ENCODE data around the gene IYD. TPM values are rescaled to one million over a fixed set of nuclear protein-coding genes. Genes with fewer than 3 reads are reported as not detected.
A peak's percentile ranks its signal among the peaks of the same experiment; 100 is the strongest.

Gene IYD
- total and polyA plus RNA-seq, 11 donors: 0.12 TPM; not detected in 10

DNA sequence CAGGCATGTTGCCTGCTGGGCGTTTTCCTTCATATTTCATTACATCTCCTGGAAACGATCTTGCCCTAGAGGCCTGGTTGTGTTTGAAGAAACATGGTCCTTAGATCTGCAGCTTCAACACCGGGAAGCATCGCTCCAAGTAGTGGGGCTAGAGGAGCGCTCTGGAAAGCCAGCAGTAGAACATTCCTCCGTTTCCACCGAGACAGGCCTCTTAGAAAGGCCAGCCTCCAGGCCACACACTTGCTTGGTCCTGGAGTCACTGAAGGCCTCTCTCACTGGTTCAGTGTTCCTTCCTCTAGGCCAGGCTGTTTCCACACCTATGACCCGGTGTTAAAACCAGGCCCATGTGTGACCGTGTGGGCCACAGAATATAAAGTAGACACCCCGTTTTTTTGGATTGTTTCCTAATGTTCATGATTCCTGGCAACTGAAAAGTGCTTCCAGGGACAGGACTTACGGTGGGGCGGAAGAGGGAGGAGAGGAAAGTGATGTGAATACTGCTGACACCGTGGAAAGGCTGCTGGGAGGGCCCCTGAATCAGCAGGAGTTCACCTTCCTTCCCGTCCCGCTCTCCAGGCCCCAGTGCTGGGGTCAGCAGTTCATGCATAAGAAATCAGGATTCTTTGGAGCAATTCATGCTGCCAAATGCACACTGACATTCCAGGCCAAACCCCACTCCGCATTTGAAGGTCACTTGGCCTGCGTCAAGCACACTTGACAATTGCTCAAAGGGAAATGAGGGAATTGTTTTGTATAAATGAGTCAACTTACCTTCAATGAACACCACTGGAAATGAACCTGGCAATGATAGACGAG, 83.8 kb downstream of the IYD start:
- TF ChIP-seq, protein P1, sequence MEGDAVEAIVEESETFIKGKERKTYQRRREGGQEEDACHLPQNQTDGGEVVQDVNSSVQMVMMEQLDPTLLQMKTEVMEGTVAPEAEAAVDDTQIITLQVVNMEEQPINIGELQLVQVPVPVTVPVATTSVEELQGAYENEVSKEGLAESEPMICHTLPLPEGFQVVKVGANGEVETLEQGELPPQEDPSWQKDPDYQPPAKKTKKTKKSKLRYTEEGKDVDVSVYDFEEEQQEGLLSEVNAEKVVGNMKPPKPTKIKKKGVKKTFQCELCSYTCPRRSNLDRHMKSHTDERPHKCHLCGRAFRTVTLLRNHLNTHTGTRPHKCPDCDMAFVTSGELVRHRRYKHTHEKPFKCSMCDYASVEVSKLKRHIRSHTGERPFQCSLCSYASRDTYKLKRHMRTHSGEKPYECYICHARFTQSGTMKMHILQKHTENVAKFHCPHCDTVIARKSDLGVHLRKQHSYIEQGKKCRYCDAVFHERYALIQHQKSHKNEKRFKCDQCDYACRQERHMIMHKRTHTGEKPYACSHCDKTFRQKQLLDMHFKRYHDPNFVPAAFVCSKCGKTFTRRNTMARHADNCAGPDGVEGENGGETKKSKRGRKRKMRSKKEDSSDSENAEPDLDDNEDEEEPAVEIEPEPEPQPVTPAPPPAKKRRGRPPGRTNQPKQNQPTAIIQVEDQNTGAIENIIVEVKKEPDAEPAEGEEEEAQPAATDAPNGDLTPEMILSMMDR (IDR thresholded peaks at IDR 0.05): no peak
- TF ChIP-seq POLR2A (IDR thresholded peaks at IDR 0.05): no peak
- peak; percentile 52 to 79 (median 73) for DNase-seq
- Histone ChIP-seq H3K4me1 (peaks cover 0 to 17% (median 8%) of the 10 kb centered on the region in 12 donors), H3K9me3 (no peaks in the 10 kb centered on the region), H3K27me3 (no peaks in the 10 kb centered on the region), H3K27ac (peak overlapping the region; percentile 5 to 91 (median 76)), H3K4me3 (no peak overlapping the region), H3K36me3 (no peaks in the 10 kb centered on the region)
- ATAC-seq: peak; percentile 88 to 97 (median 91)
- 54 to 65% (median 61%) methylated on average over 16 to 18 of the region's 18 CpGs for WGBS, 4 donors
- intact Hi-C loops (cut with DNase I): loop anchor here in 1 of 10 donors (10.0 kb wide), 1 partner anchor 232 kb away; no protein-coding TSS in a partner anchor

DNA sequence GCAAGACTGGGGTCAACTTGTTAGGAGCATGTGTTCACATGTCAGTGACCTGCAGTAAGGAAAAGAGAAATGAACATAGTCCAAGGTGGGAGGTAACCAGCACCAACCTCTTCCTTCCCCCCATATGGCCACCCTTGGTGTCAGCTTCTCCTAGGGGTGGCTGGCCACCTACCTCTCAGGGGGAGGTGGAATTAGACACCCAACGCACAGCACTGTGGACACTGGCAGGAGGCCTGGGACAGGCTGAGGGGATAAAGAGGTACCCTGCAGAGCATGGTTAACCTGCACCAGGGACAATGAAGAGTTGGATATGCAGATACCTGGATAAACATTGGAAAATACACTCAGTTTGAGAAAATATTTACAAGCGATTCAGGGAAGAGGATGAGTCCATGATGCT, 84.5 kb downstream of the IYD start:
- H3K36me3 ChIP-seq: no peaks in the 10 kb centered on the region
- DNase-seq (no peak), ATAC-seq (no peak)
- H3K9me3 ChIP-seq: no peaks in the 10 kb centered on the region
- no peak overlapping the region for H3K4me3 ChIP-seq
- intact Hi-C loops (cut with DNase I): loop anchor here in 1 of 10 donors (10.0 kb wide), 1 partner anchor 231 kb away; no protein-coding TSS in a partner anchor
- TF ChIP-seq POLR2A (IDR thresholded peaks at IDR 0.05): no peak
- TF ChIP-seq, protein P1 (IDR thresholded peaks at IDR 0.05): no peak
- 94 to 98% (median 97%) methylated on average over 2 of the region's 2 CpGs for WGBS, 4 donors
- H3K27ac ChIP-seq: peak overlapping the region in 10 of 12 donors; percentile 5 to 89 (median 68)
- H3K27me3 ChIP-seq: no peaks in the 10 kb centered on the region
- H3K4me1 ChIP-seq: peaks cover 0 to 17% (median 9%) of the 10 kb centered on the region in 12 donors

Other genes with a start within 250 kb of the IYD start
- 100 to 1,000 TPM in 2 of 9 donors, 10 to 100 TPM in 7; 62.3 to 143 (median 83.0) TPM for gene PPP1R14C, start 226.0 kb upstream of the IYD start, total RNA-seq
- 10 to 100 TPM; 41.1 to 64.6 TPM for gene PPP1R14C, start 226.0 kb upstream of the IYD start, polyA plus RNA-seq
- 10 to 100 TPM in 6 of 9 donors, 1 to 10 TPM in 3; 6.1 to 27.0 (median 11.8) TPM for gene PLEKHG1, start 230.9 kb downstream of the IYD start, total RNA-seq
- 1 to 10 TPM; 2.2 to 5.3 TPM for gene PLEKHG1, start 230.9 kb downstream of the IYD start, polyA plus RNA-seq